ENCODE results near the gene PARP3.

The PARP3 gene

GRCh38 chr3:51949121-51949520 is 7.0 kb downstream of the PARP3 start:
- DNase-seq: no peak

GRCh38 chr3:51950899-51951298 is 8.7 kb downstream of the PARP3 start:
- no peak for DNase-seq

- DNase-seq: no peak
Measured at GRCh38 chr3:51953445-51953844, 11.3 kb downstream of the PARP3 start.

- no peak for DNase-seq
Measured at GRCh38 chr3:51954105-51954504, 11.9 kb downstream of the PARP3 start.

- no peak for DNase-seq
Measured at GRCh38 chr3:51954713-51955112, 12.6 kb downstream of the PARP3 start.

- DNase-seq: no peak
Measured at GRCh38 chr3:51955175-51955892, 13.2 kb downstream of the PARP3 start, which contains the start of gene GPR62. TSS of gene GPR62 (plus strand) at chr3:51955381. CDS start at chr3:51955653, 272 bp downstream.

GRCh38 chr3:51955893-51956770 is 14.0 kb downstream of the PARP3 start:
- DNase-seq: no peak

- DNase-seq: no peak
Measured at GRCh38 chr3:51957520-51958205, 15.5 kb downstream of the PARP3 start.

- DNase-seq: no peak
Measured at GRCh38 chr3:51958603-51959521, 16.7 kb downstream of the PARP3 start.

- no peak for DNase-seq
Measured at GRCh38 chr3:51959651-51960050, 17.5 kb downstream of the PARP3 start.

GRCh38 chr3:51960386-51960785 is 18.2 kb downstream of the PARP3 start:
- DNase-seq: no peak

GRCh38 chr3:51961011-51961410 is 18.8 kb downstream of the PARP3 start:
- no peak for DNase-seq

GRCh38 chr3:51961602-51962569 is 19.7 kb downstream of the PARP3 start:
- DNase-seq: no peak

GRCh38 chr3:51962854-51963530 is 20.8 kb downstream of the PARP3 start:
- DNase-seq: no peak

- no peak for DNase-seq
Measured at GRCh38 chr3:51963951-51964451, 21.8 kb downstream of the PARP3 start.

- DNase-seq: no peak
Measured at GRCh38 chr3:51964521-51964920, 22.4 kb downstream of the PARP3 start.

GRCh38 chr3:51966016-51966415 is 23.9 kb downstream of the PARP3 start:
- DNase-seq: no peak

- DNase-seq: no peak
Measured at GRCh38 chr3:51966486-51966885, 24.3 kb downstream of the PARP3 start.

- no peak for DNase-seq
Measured at GRCh38 chr3:51966922-51967383, 24.8 kb downstream of the PARP3 start.
